ENCODE data around the gene EML5. TPM values are rescaled to one million over a fixed set of nuclear protein-coding genes. Genes with fewer than 3 reads are reported as not detected.

The EML5 gene
- total and polyA plus RNA-seq, 3 donors from 2014 or later = 4.2 to 19.3 (median 17.7) TPM

GRCh38 chr14:88750413-88750812, 42.3 kb downstream of the EML5 start:
- WGBS, 2 donors = 90 to 93% methylated on average over 1 of the region's 1 CpG
- Histone ChIP-seq H3K27ac (no peak overlapping the region), H3K4me3 (no peak overlapping the region), H3K4me1 (no peaks in the 10 kb centered on the region), H3K27me3 (no peaks in the 10 kb centered on the region), H3K9me3 (no peaks in the 10 kb centered on the region), H3K36me3 (ENCODE audit: low read depth, missing control alignments) (no peaks in the 10 kb centered on the region)
- intact Hi-C loops (cut with DNase I; ENCODE audit: low total_unique reads) = no loop called here
- no peak for DNase-seq
- TF ChIP-seq POLR2A (IDR thresholded peaks at IDR 0.05) = no peak

- H3K27me3 ChIP-seq = no peaks in the 10 kb centered on the region
- no peak overlapping the region for H3K27ac ChIP-seq
- WGBS, 2 donors = 67 to 95% methylated on average over 1 of the region's 1 CpG
- DNase-seq = no peak
- TF ChIP-seq POLR2A (IDR thresholded peaks at IDR 0.05) = no peak
- no peak for TF ChIP-seq CTCF (IDR thresholded peaks at IDR 0.05)
- no peaks in the 10 kb centered on the region for H3K9me3 ChIP-seq
- no peaks in the 10 kb centered on the region for H3K4me1 ChIP-seq
- no peak overlapping the region for H3K4me3 ChIP-seq
- no peaks in the 10 kb centered on the region for H3K36me3 ChIP-seq (ENCODE audit: low read depth, missing control alignments)
- intact Hi-C loops (cut with DNase I; ENCODE audit: low total_unique reads) = no loop called here
Measured at GRCh38 chr14:88749139-88749538, 43.6 kb downstream of the EML5 start.

- H3K4me3 ChIP-seq = no peak overlapping the region
- no peaks in the 10 kb centered on the region for H3K36me3 ChIP-seq (ENCODE audit: low read depth, missing control alignments)
- 88% methylated on average over 1 of the region's 1 CpG for WGBS, 2 donors
- H3K27ac ChIP-seq = no peak overlapping the region
- no peaks in the 10 kb centered on the region for H3K9me3 ChIP-seq
- intact Hi-C loops (cut with DNase I; ENCODE audit: low total_unique reads) = no loop called here
- no peaks in the 10 kb centered on the region for H3K4me1 ChIP-seq
- DNase-seq = no peak
- TF ChIP-seq POLR2A (IDR thresholded peaks at IDR 0.05) (no peak), CTCF (IDR thresholded peaks at IDR 0.05) (no peak)
- H3K27me3 ChIP-seq = no peaks in the 10 kb centered on the region
Measured at GRCh38 chr14:88748288-88748687, 44.5 kb downstream of the EML5 start.

GRCh38 chr14:88746052-88746451, 46.7 kb downstream of the EML5 start:
- no peak overlapping the region for H3K27ac ChIP-seq
- intact Hi-C loops (cut with DNase I; ENCODE audit: low total_unique reads) = no loop called here
- TF ChIP-seq POLR2A (IDR thresholded peaks at IDR 0.05) (no peak), CTCF (IDR thresholded peaks at IDR 0.05) (no peak)
- DNase-seq = no peak
- H3K4me1 ChIP-seq = no peaks in the 10 kb centered on the region
- no peaks in the 10 kb centered on the region for H3K27me3 ChIP-seq
- no peak overlapping the region for H3K4me3 ChIP-seq
- 38 to 47% methylated on average over 1 of the region's 1 CpG for WGBS, 2 donors
- H3K36me3 ChIP-seq (ENCODE audit: low read depth, missing control alignments) = no peaks in the 10 kb centered on the region
- no peaks in the 10 kb centered on the region for H3K9me3 ChIP-seq

- Histone ChIP-seq H3K4me3 (no peak overlapping the region), H3K27ac (no peak overlapping the region), H3K4me1 (no peaks in the 10 kb centered on the region), H3K9me3 (no peaks in the 10 kb centered on the region), H3K27me3 (no peaks in the 10 kb centered on the region), H3K36me3 (ENCODE audit: low read depth, missing control alignments) (no peaks in the 10 kb centered on the region)
- no peak for TF ChIP-seq CTCF (IDR thresholded peaks at IDR 0.05)
- no peak for TF ChIP-seq POLR2A (IDR thresholded peaks at IDR 0.05)
- 97 to 100% methylated on average over 4 to 9 of the region's 9 CpGs for WGBS, 2 donors
- no peak for DNase-seq
- intact Hi-C loops (cut with DNase I; ENCODE audit: low total_unique reads) = no loop called here
Measured at GRCh38 chr14:88737245-88737644, 55.5 kb downstream of the EML5 start.

Data from testis (tissue), 3 donors.